SK-N-SH (cell line): ENCODE data around the gene RNFT2. TPM values are rescaled to one million over a fixed set of nuclear protein-coding genes. Genes with fewer than 3 reads are reported as not detected.
"Not testable (repeated sequence)": the region's sequence is repeated elsewhere in the genome, so short reads cannot be mapped to it uniquely, and the experiment has no call there.

Experiments
- CTCF ChIA-PET: fragments of 300-600, 350-600 bp; formaldehyde crosslinking; extraction: SDS; loops from one replicate; lab custom pipeline; 2021; lab: Yijun Ruan, JAX
- POLR2A ChIA-PET: fragments of 350-600 bp; sonication (Branson Sonifier 250); formaldehyde crosslinking; extraction: SDS; loops from one replicate; lab custom pipeline; 2020; ENCODE audit warnings: antibody characterized with exemption, inconsistent platforms; lab: Yijun Ruan, JAX
- DNase-seq: peaks from one replicate; pipeline ENCODE4 v3.0.0; 2012
- H2AFZ ChIP-seq: fragments of 200-600 bp; sonication (generic); 2 replicates; pipeline ENCODE4 v1.8.1; 2016; ENCODE audit warnings: antibody characterized with exemption, mild to moderate bottlenecking, low read depth
- H3F3A ChIP-seq: fragments of 200-600 bp; sonication (generic); replicated peaks from 2 replicates; pipeline ENCODE3; 2016; ENCODE audit warnings: antibody characterized with exemption, mild to moderate bottlenecking; ENCODE audit not compliant: insufficient read depth
- H3K27ac ChIP-seq, 2 experiments: fragments of 200-500 bp in 1 of 2; fragments of 200-600 bp in 1 of 2; sonication (Bioruptor generic) in 1 of 2; sonication (generic), shearing (Covaris generic) in 1 of 2; 2 replicates each; pipeline versions ENCODE4 v1.5.1 to v1.6.1; 2014 to 2016; ENCODE audit warnings: low read depth in 2 of 2, inconsistent platforms in 1 of 2, low read length in 1 of 2, mild to moderate bottlenecking in 1 of 2, mixed read lengths in 1 of 2
- H3K27me3 ChIP-seq: fragments of 200-600 bp; sonication (generic), shearing (Covaris generic); 2 replicates; pipeline ENCODE4 v1.6.1; 2016; ENCODE audit warnings: mixed run types; ENCODE audit not compliant: insufficient read depth
- H3K36me3 ChIP-seq, 2 experiments: fragments of 200-500 bp in 1 of 2; fragments of 200-600 bp in 1 of 2; sonication (Bioruptor generic) in 1 of 2; sonication (generic) in 1 of 2; replicated peaks in 1 of 2; 2 replicates each; pipeline versions ENCODE3 to v1.5.1; 2014 to 2016; ENCODE audit warnings: low read length in 1 of 2, mild to moderate bottlenecking in 1 of 2; ENCODE audit not compliant: insufficient read depth in 2 of 2, control insufficient read depth in 1 of 2
- H3K4me1 ChIP-seq, 2 experiments: fragments of 200-500 bp in 1 of 2; fragments of 200-600 bp in 1 of 2; sonication (Bioruptor generic) in 1 of 2; sonication (generic), shearing (Covaris generic) in 1 of 2; 2 replicates each; pipeline versions ENCODE4 v1.5.1 to v1.6.1; 2014 to 2016; ENCODE audit warnings: low read depth in 1 of 2, low read length in 1 of 2, mixed run types in 1 of 2; ENCODE audit not compliant: insufficient read depth in 2 of 2, control insufficient read depth in 1 of 2
- H3K4me2 ChIP-seq: fragments of 200-600 bp; sonication (generic), shearing (Covaris generic); 2 replicates; pipeline ENCODE4 v1.6.1; 2017; ENCODE audit warnings: mixed run types
- H3K4me3 ChIP-seq, 2 experiments: fragments of 200-500 bp in 1 of 2; fragments of 200-600 bp in 1 of 2; sonication (Bioruptor generic) in 1 of 2; sonication (generic), shearing (Covaris generic) in 1 of 2; 2 replicates each; pipeline versions ENCODE4 v1.5.1 to v1.8.1; 2014 to 2016; ENCODE audit warnings: low read depth in 2 of 2, inconsistent platforms in 1 of 2, low read length in 1 of 2, mild to moderate bottlenecking in 1 of 2, mixed read lengths in 1 of 2, moderate library complexity in 1 of 2
- H3K79me2 ChIP-seq: fragments of 200-600 bp; sonication (generic); 2 replicates; pipeline ENCODE4 v1.8.1; 2017; ENCODE audit warnings: mild to moderate bottlenecking; ENCODE audit not compliant: insufficient read depth
- H3K9ac ChIP-seq: fragments of 200-600 bp; sonication (generic); 2 replicates; pipeline ENCODE4 v1.6.1; 2017; ENCODE audit warnings: mixed run types
- H3K9me2 ChIP-seq: fragments of 200-600 bp; sonication (generic); 2 replicates; pipeline ENCODE4 v1.6.1; 2017; ENCODE audit warnings: mixed run types
- H3K9me3 ChIP-seq: fragments of 200-600 bp; sonication (generic); 2 replicates; pipeline ENCODE4 v1.6.1; 2017; ENCODE audit warnings: mixed run types, mild to moderate bottlenecking, moderate library complexity
- H4K20me1 ChIP-seq: fragments of 200-600 bp; sonication (generic); 2 replicates; pipeline ENCODE4 v1.6.1; 2017; ENCODE audit warnings: mild to moderate bottlenecking, mixed run types; ENCODE audit not compliant: insufficient read depth
- EZH2phosphoT487 ChIP-seq: fragments of 200-600 bp; sonication (generic); IDR thresholded peaks from 2 replicates; pipeline ENCODE4 v1.6.1; 2017; ENCODE audit warnings: low read depth, mixed run types, mild to moderate bottlenecking, antibody characterized with exemption, moderate library complexity, borderline replicate concordance
- FOSL2 ChIP-seq: IDR thresholded peaks from 2 replicates; pipeline ENCODE4 v1.4.0; 2012; ENCODE audit warnings: low read depth, mild to moderate bottlenecking, moderate library complexity, borderline replicate concordance
- FOXM1 ChIP-seq: IDR thresholded peaks from 2 replicates; pipeline ENCODE4 v1.4.0; 2012; ENCODE audit warnings: low read depth, mild to moderate bottlenecking
- JUND ChIP-seq: IDR thresholded peaks from 2 replicates; pipeline ENCODE4 v1.4.0; 2012
- MAX ChIP-seq: IDR thresholded peaks from 2 replicates; pipeline ENCODE4 v1.4.0; 2012; ENCODE audit warnings: low read depth
- NFIC ChIP-seq: IDR thresholded peaks from 2 replicates; pipeline ENCODE4 v1.4.0; 2012; ENCODE audit warnings: borderline replicate concordance
- SMC3 ChIP-seq: IDR thresholded peaks from 2 replicates; pipeline ENCODE4 v1.6.1; 2012; ENCODE audit warnings: low read depth, low read length, improper control_type of control experiment
- TCF12 ChIP-seq: IDR thresholded peaks from 2 replicates; pipeline ENCODE4 v1.4.0; 2012
- TEAD4 ChIP-seq: IDR thresholded peaks from 2 replicates; pipeline ENCODE4 v1.4.0; 2012; ENCODE audit warnings: mild to moderate bottlenecking, borderline replicate concordance; ENCODE audit not compliant: insufficient read depth
- USF1 ChIP-seq: IDR thresholded peaks from 2 replicates; pipeline ENCODE4 v1.4.0; 2012; ENCODE audit warnings: low read depth, borderline replicate concordance
- WGBS: methylation state at CpG from one replicate; pipeline ENCODE4 v1.1.6; 2017; ENCODE audit warnings: low lambda C conversion rate; 5-methylcytosine and 5-hydroxymethylcytosine counted together
- polyA plus RNA-seq, 3 experiments: library from polyadenylated mRNA; depleted of rRNA; stranded (reverse); fragments of >200 nt; gene quantifications; 2 replicates each; pipeline ENCODE4 v1.2.3, GENCODE V29; 2012

The RNFT2 gene
- polyA plus RNA-seq, 1 of the 3 experiments (the other 2 are of a cell fraction): 3.8 TPM

GRCh38 chr12:116783525-116784237 lies 45.6 kb downstream of the RNFT2 start:
- Histone ChIP-seq H3K36me3 (peaks cover 0 to 5% of the 10 kb centered on the region in 2 experiments), H3K27ac (no peak overlapping the region), H3K27me3 (no peaks in the 10 kb centered on the region), H3F3A (no peaks in the 10 kb centered on the region), H4K20me1 (no peaks in the 10 kb centered on the region), H2AFZ (no peak overlapping the region), H3K9me2 (no peaks in the 10 kb centered on the region), H3K9me3 (no peaks in the 10 kb centered on the region)
- CTCF ChIA-PET: no interaction called here
- WGBS: 91% methylated on average over 5 of the region's 6 CpGs
- TF ChIP-seq FOXM1 (no peak), NFIC (no peak), SMC3 (no peak), TEAD4 (no peak), MAX (no peak), TCF12 (no peak), JUND (no peak), EZH2phosphoT487 (no peak)
- TF ChIP-seq, all 33 proteins: peak for 0
- no peak for DNase-seq
- no peaks in the 10 kb centered on the region for H3K4me1 ChIP-seq
- H3K4me3 ChIP-seq: no peak overlapping the region
- H3K9ac ChIP-seq: no peak overlapping the region
- H3K79me2 ChIP-seq: no peaks in the 10 kb centered on the region
- POLR2A ChIA-PET: no interaction called here
- no peak overlapping the region for H3K4me2 ChIP-seq

GRCh38 chr12:116784238-116784612 lies 46.1 kb downstream of the RNFT2 start:
- Histone ChIP-seq H2AFZ (no peak overlapping the region), H3K36me3 (peaks cover 0 to 5% of the 10 kb centered on the region in 2 experiments), H3K9me3 (no peaks in the 10 kb centered on the region), H3K9me2 (no peaks in the 10 kb centered on the region), H3K4me2 (no peak overlapping the region), H3K79me2 (no peaks in the 10 kb centered on the region), H3K4me3 (no peak overlapping the region), H3K4me1 (no peaks in the 10 kb centered on the region), H3F3A (no peaks in the 10 kb centered on the region), H3K27me3 (no peaks in the 10 kb centered on the region), H3K9ac (no peak overlapping the region), H4K20me1 (no peaks in the 10 kb centered on the region), H3K27ac (no peak overlapping the region)
- ChIA-PET CTCF (no interaction called here), POLR2A (no interaction called here)
- TF ChIP-seq FOSL2 (no peak), USF1 (peak; percentile 57; the same call in 1 of the 2 replicates), TCF12 (no peak)
- WGBS: 97% methylated on average over 7 of the region's 7 CpGs
- DNase-seq: peak; percentile 25

- H3K9ac ChIP-seq, H3K9me3 ChIP-seq, H3K4me1 ChIP-seq, H3K4me3 ChIP-seq, CTCF ChIA-PET, H3K79me2 ChIP-seq, H3K9me2 ChIP-seq, H2AFZ ChIP-seq, H3K36me3 ChIP-seq, H3K27ac ChIP-seq, H3K4me2 ChIP-seq, H3K27me3 ChIP-seq, DNase-seq, POLR2A ChIA-PET, H3F3A ChIP-seq, H4K20me1 ChIP-seq: not testable (repeated sequence)
Observed at GRCh38 chr12:116789562-116789961, 51.4 kb downstream of the RNFT2 start.
